Epithelial cell of proximal tubule (primary cell): ENCODE measurements around the gene SETD1B. TPM values are rescaled to one million over a fixed set of nuclear protein-coding genes. Genes with fewer than 3 reads are reported as not detected.
"Not testable (repeated sequence)": the region's sequence is repeated elsewhere in the genome, so short reads cannot be mapped to it uniquely, and the experiment has no call there.

Experiments used
- DNase-seq: peaks from one replicate; pipeline ENCODE4 v3.0.0-alpha.2; 2011; ENCODE audit warnings: low read depth
- H3K4me3 ChIP-seq: 2 replicates; pipeline ENCODE4 v1.5.1; 2011; ENCODE audit warnings: low read depth, mild to moderate bottlenecking, low read length
- CTCF ChIP-seq: conservative IDR thresholded peaks from 2 replicates; pipeline ENCODE4 v1.5.1; 2012; ENCODE audit warnings: low read depth, mild to moderate bottlenecking, low read length
- total RNA-seq: library from RNA; depleted of rRNA; stranded (reverse); fragments of >200 nt; gene quantifications from 2 replicates; pipeline ENCODE4 v1.2.3, GENCODE V29; 2015

The SETD1B gene
- total RNA-seq, result 4.4 and 5.2 TPM in 2 replicates

DNA sequence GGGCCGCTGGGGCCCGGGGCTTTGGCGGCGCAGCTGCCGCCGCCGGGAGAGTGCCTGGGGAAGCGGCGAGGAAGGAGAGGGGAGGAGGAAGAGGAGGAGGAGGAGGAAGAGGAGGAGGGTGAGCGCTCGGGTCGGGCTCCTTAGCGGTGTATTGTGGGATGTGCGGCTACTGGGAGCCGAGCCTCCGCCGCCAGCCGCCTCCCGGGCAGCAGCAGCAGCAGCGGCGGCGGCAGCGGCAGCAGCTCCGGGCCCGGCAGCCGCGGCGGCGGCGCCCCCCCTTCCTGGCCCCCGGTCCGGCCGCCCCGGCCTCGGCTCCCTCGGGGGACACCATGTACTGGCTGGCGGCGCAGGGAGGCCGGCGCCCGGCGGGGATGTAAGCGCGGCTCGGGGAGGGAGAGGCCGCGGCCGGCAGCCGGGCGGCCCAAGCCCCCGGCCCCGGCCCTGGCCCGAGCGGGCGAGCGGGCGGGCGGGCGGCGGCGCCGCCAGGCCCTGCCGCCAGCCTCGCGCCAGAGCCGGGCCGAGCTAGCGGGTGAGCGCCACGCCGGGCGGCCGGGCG is at the start of gene SETD1B:
Gene SETD1B, plus strand, starts transcription at position 149 of the 556 bp plus-strand sequence. CDS start 729 bp downstream, outside the sequence.
- TF ChIP-seq CTCF, result no peak
- peak within 1 kb of the TSS; percentile 79 for H3K4me3 ChIP-seq
- no peak for DNase-seq

- H3K4me3 ChIP-seq, result no peak overlapping the region
Measured at GRCh38 chr12:121754836-121755235, 49.0 kb upstream of the SETD1B start.

DNA sequence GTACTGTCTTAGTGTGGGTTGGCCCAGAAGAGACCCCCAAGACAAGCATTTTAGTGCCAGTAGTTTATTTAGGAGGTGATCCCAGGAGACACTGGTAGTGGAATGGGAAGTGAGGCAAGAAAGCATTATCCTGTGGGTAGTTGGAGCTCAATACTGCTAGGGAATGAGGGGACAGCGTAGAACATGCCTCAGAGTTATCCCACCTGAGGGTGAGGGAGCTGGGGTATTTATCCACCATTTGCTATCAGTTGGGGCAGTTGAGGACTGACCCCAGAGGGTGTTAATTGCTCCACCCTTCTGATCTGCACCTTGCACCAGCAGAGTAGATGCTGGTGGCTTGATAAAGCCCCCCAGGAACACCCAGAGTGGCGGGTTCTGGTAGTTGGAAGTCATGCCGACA is 48.2 kb upstream of the SETD1B start:
- no peak for DNase-seq
- no peak for TF ChIP-seq CTCF
- no peak overlapping the region for H3K4me3 ChIP-seq

More at GRCh38 chr12:121754836-121755235, 49.0 kb upstream of the SETD1B start:
- no peak for TF ChIP-seq CTCF
- no peak for DNase-seq

- DNase-seq, H3K4me3 ChIP-seq: not testable (repeated sequence)
Measured at GRCh38 chr12:121758536-121758935, 45.3 kb upstream of the SETD1B start.

- DNase-seq, result no peak
- no peak overlapping the region for H3K4me3 ChIP-seq
- no peak for TF ChIP-seq CTCF
Measured at GRCh38 chr12:121762269-121762668, 41.5 kb upstream of the SETD1B start.

DNA sequence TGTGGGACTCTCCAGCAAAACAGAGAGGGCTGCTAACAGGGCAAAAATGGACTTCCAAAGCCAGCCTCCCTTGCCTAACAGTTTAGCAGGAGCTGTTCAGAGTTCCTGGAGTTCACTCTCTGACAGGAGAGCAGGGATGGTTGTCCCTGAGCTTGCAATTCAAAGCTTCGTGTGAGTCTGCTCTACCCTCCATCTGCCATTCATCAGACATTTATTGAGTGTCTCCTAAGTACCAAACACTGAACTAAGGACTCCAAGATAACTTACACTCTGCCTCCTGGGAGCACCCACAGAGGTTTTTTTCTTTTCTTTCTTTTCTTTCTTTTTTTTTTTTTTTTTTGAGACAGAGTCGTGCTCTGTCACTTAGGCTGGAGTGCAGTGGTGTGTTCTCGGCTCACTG is 39.0 kb upstream of the SETD1B start:
- no peak for DNase-seq
- H3K4me3 ChIP-seq, result no peak overlapping the region
- TF ChIP-seq CTCF, result no peak

GRCh38 chr12:121765573-121765972 is 38.2 kb upstream of the SETD1B start:
- H3K4me3 ChIP-seq, result no peak overlapping the region
- DNase-seq, result no peak
- no peak for TF ChIP-seq CTCF
